GM12801 (cell line): Measurements from ENCODE around the gene RBM48.

Experiments used
- CTCF ChIP-seq: IDR thresholded peaks from one replicate; pipeline ENCODE4 v1.5.1; 2011; ENCODE audit warnings: control low read depth; ENCODE audit not compliant: insufficient read length; ENCODE audit errors: extremely low read depth

RBM48 gene

GRCh38 chr7:92503767-92504166 lies 24.8 kb upstream of the RBM48 start:
- TF ChIP-seq CTCF: no peak

GRCh38 chr7:92504563-92504962 lies 24.0 kb upstream of the RBM48 start:
- TF ChIP-seq CTCF: no peak

GRCh38 chr7:92506363-92506762 lies 22.2 kb upstream of the RBM48 start:
- no peak for TF ChIP-seq CTCF

- no peak for TF ChIP-seq CTCF
Observed at GRCh38 chr7:92508946-92509345, 19.6 kb upstream of the RBM48 start.

GRCh38 chr7:92513167-92513902 lies 15.3 kb upstream of the RBM48 start:
- no peak for TF ChIP-seq CTCF

GRCh38 chr7:92517631-92518030 lies 11.0 kb upstream of the RBM48 start:
- TF ChIP-seq CTCF: no peak

- no peak for TF ChIP-seq CTCF
Observed at GRCh38 chr7:92520024-92520423, 8.6 kb upstream of the RBM48 start.
